ENCODE data around the gene EHMT1.

DNA sequence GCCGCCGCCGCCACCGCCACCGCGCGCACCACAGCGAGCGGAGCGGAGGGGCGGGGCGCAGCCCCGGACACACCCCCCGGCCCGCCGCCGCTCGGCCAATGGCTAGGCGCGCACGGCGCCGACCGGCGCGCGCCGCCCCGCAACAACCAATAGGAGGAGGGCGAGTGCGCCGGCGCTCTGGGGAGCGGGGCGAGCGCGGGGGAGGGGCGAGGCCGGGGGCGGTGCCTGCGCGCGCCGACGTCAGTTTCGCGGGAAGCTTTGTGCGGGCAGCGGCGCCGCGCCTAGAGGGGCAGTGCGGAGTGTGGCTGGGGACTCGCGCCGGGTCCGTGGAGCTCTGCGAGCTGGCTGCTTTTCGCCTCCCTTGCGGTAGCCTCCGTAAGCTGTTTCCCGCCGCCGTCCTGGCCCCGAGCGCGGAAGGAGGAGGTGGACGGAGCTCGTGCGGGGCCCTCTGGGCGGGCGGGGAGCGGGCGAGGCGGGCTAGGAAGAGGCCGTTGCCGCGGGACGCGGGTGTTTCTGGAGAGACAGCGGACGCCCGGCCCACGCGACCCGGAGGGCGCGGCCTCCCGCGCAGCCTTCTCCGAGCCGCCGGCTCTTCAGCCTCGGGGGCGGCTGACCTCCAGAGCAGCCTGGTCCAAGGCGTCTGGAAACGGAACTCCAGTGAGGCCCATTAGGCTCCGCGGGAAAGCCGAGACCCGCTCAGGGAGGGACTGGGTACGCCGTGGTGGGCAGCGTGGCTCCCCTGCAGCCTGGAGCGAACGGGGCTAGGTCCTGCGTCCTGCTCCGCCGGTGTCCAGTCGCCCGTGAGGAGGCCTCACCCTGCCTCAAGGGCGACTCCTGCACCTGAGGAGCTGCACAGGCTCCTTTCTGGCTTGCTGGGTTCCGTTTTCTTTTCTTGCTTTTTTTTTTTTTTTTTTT lies 28.1 kb upstream of the EHMT1 start, which contains the start of gene ZMYND19:
- TF ChIP-seq POLR2A (IDR thresholded peaks at IDR 0.05): no peak
- TF ChIP-seq, protein P1, sequence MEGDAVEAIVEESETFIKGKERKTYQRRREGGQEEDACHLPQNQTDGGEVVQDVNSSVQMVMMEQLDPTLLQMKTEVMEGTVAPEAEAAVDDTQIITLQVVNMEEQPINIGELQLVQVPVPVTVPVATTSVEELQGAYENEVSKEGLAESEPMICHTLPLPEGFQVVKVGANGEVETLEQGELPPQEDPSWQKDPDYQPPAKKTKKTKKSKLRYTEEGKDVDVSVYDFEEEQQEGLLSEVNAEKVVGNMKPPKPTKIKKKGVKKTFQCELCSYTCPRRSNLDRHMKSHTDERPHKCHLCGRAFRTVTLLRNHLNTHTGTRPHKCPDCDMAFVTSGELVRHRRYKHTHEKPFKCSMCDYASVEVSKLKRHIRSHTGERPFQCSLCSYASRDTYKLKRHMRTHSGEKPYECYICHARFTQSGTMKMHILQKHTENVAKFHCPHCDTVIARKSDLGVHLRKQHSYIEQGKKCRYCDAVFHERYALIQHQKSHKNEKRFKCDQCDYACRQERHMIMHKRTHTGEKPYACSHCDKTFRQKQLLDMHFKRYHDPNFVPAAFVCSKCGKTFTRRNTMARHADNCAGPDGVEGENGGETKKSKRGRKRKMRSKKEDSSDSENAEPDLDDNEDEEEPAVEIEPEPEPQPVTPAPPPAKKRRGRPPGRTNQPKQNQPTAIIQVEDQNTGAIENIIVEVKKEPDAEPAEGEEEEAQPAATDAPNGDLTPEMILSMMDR (IDR thresholded peaks at IDR 0.05 in 4 of 5, conservative IDR thresholded peaks at IDR 0.05 in 1 of 5): no peak
